Neural cell (in vitro differentiated cells): ENCODE results near the gene SLC25A13. TPM values are rescaled to one million over a fixed set of nuclear protein-coding genes. Genes with fewer than 3 reads are reported as not detected.

Experiments used
- H2AFZ ChIP-seq: fragments of 200-600, 300-800 bp; sonication (generic), shearing (Covaris generic); 2 replicates; pipeline ENCODE4 v1.6.0; 2014; ENCODE audit warnings: low read depth, mild to moderate bottlenecking, antibody characterized with exemption, low read length, moderate library complexity
- H3F3A ChIP-seq: fragments of 200-600 bp; shearing (Covaris generic); 2 replicates; pipeline ENCODE4 v1.6.1; 2016; ENCODE audit warnings: mild to moderate bottlenecking, moderate library complexity, mixed read lengths, antibody characterized with exemption, low read length; ENCODE audit not compliant: insufficient read depth, poor library complexity, severe bottlenecking
- H3K27ac ChIP-seq: fragments of 200-600, 300-800 bp; sonication (generic), shearing (Covaris generic); 2 replicates; pipeline ENCODE4 v1.5.1; 2014; ENCODE audit warnings: mild to moderate bottlenecking, low read length, moderate library complexity
- H3K27me3 ChIP-seq: fragments of 300-800, 200-600 bp; sonication (generic), shearing (Covaris generic); 2 replicates; pipeline ENCODE4 v1.6.0; 2014; ENCODE audit warnings: mild to moderate bottlenecking, low read depth, low read length, moderate library complexity; ENCODE audit not compliant: insufficient read depth
- H3K36me3 ChIP-seq: fragments of 300-800, 200-600 bp; sonication (generic), shearing (Covaris generic); 2 replicates; pipeline ENCODE4 v1.5.1; 2014; ENCODE audit warnings: mild to moderate bottlenecking, antibody characterized with exemption, low read length, moderate library complexity; ENCODE audit not compliant: insufficient read depth
- H3K4me2 ChIP-seq: fragments of 300-800, 200-600 bp; sonication (generic), shearing (Covaris generic); 2 replicates; pipeline ENCODE4 v1.6.0; 2014; ENCODE audit warnings: mild to moderate bottlenecking, low read length
- H3K4me3 ChIP-seq: fragments of 300-800, 200-600 bp; sonication (generic), shearing (Covaris generic); 2 replicates; pipeline ENCODE4 v1.5.1; 2014; ENCODE audit warnings: mild to moderate bottlenecking, low read length, moderate library complexity
- H3K79me2 ChIP-seq: fragments of 200-600 bp; shearing (Covaris generic); replicated peaks from 2 replicates; pipeline ENCODE4 v1.6.0; 2014; ENCODE audit warnings: mild to moderate bottlenecking, low read length, moderate library complexity; ENCODE audit not compliant: insufficient read depth
- H3K9ac ChIP-seq: fragments of 300-800, 200-600 bp; sonication (generic), shearing (Covaris generic); 2 replicates; pipeline ENCODE4 v1.6.1; 2016; ENCODE audit warnings: mild to moderate bottlenecking, low read length, mixed read lengths
- H3K9me2 ChIP-seq: fragments of 200-600 bp; shearing (Covaris generic); 2 replicates; pipeline ENCODE4 v1.6.1; 2016; ENCODE audit warnings: mild to moderate bottlenecking, low read length, mixed read lengths; ENCODE audit not compliant: insufficient read depth
- H3K9me3 ChIP-seq: fragments of 200-600, 300-800 bp; sonication (generic), shearing (Covaris generic); 2 replicates; pipeline ENCODE4 v1.6.1; 2016; ENCODE audit warnings: mild to moderate bottlenecking, mixed run types, low read length, moderate library complexity, mixed read lengths
- H4K20me1 ChIP-seq: fragments of 200-600 bp; shearing (Covaris generic); 2 replicates; pipeline ENCODE4 v1.6.1; 2016; ENCODE audit warnings: mild to moderate bottlenecking, mixed run types; ENCODE audit not compliant: insufficient read depth
- CTCF ChIP-seq: fragments of 450-650 bp; IDR thresholded peaks from 2 replicates; pipeline ENCODE4 v1.5.1; 2014; ENCODE audit warnings: antibody characterized with exemption, mild to moderate bottlenecking, moderate library complexity; ENCODE audit not compliant: poor library complexity, severe bottlenecking
- EP300 ChIP-seq: fragments of 450-650 bp; conservative IDR thresholded peaks from 2 replicates; pipeline ENCODE4 v1.6.1; 2014; ENCODE audit warnings: antibody characterized with exemption, mild to moderate bottlenecking, moderate library complexity; ENCODE audit not compliant: poor library complexity, severe bottlenecking
- MXI1 ChIP-seq: fragments of 450-650 bp; conservative IDR thresholded peaks from 2 replicates; pipeline ENCODE4 v1.6.1; 2014; ENCODE audit warnings: antibody characterized with exemption, mild to moderate bottlenecking; ENCODE audit not compliant: poor library complexity, severe bottlenecking
- POLR2AphosphoS5 ChIP-seq: IDR thresholded peaks from 2 replicates; pipeline ENCODE4 v1.6.1; 2012
- RAD21 ChIP-seq: fragments of 450-650 bp; conservative IDR thresholded peaks from 2 replicates; pipeline ENCODE4 v1.6.1; 2014; ENCODE audit warnings: antibody characterized with exemption, mild to moderate bottlenecking, moderate library complexity
- SMC3 ChIP-seq: fragments of 450-650 bp; conservative IDR thresholded peaks from 2 replicates; pipeline ENCODE4 v1.6.1; 2014; ENCODE audit warnings: antibody characterized with exemption, mild to moderate bottlenecking, moderate library complexity; ENCODE audit not compliant: poor library complexity
- TAF1 ChIP-seq: IDR thresholded peaks from 2 replicates; pipeline ENCODE4 v1.6.1; 2012; ENCODE audit warnings: low read depth
- polyA plus RNA-seq: library from polyadenylated mRNA; depleted of rRNA; stranded (reverse); fragments of >200 nt; gene quantifications from 2 replicates; pipeline ENCODE4 v1.2.3, GENCODE V29; 2014
- TF ChIP-seq, protein P1 (sequence below): IDR thresholded peaks from 2 replicates; pipeline ENCODE4 v1.6.1; 2012; ENCODE audit warnings: borderline replicate concordance

Gene SLC25A13
- polyA plus RNA-seq, 1 donor from 2014 or later, result 20.2 TPM

- Histone ChIP-seq H3K27ac (no peak overlapping the region), H3K4me2 (no peak overlapping the region), H3K36me3 (no peaks in the 10 kb centered on the region), H3K9ac (no peak overlapping the region), H3K9me3 (no peaks in the 10 kb centered on the region), H2AFZ (no peak overlapping the region), H3K79me2 (peaks cover 5% of the 10 kb centered on the region), H3K27me3 (no peaks in the 10 kb centered on the region), H3K9me2 (no peaks in the 10 kb centered on the region), H4K20me1 (no peaks in the 10 kb centered on the region), H3K4me3 (no peak overlapping the region), H3F3A (no peaks in the 10 kb centered on the region)
- no peak for TF ChIP-seq CTCF
Observed at GRCh38 chr7:96179341-96179740, 142.6 kb downstream of the SLC25A13 start.

DNA sequence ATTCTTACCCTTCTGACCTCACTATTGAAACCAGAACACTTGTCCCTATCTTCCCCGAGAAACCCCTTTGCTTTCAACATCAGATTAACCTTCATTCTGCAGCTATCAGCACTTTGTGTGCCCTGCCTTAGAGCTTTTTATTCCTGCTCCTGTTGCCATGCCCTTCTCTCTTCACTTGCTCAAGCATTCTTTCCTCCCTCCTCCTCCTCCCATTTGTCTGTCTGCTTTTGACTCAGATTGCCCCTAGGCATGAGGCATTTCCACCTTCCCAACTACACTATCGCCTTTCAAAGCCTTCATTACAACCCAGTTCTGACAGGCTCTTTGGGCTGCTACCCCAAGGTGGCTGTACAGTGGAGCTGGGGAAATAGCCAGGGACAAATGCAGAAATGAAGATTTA lies 143.3 kb downstream of the SLC25A13 start:
- no peaks in the 10 kb centered on the region for H3F3A ChIP-seq
- no peak overlapping the region for H3K4me3 ChIP-seq
- no peak for TF ChIP-seq RAD21
- no peak overlapping the region for H3K9ac ChIP-seq
- peaks cover 5% of the 10 kb centered on the region for H3K79me2 ChIP-seq
- no peak overlapping the region for H3K27ac ChIP-seq
- H2AFZ ChIP-seq, result no peak overlapping the region
- H3K9me3 ChIP-seq, result no peaks in the 10 kb centered on the region
- no peaks in the 10 kb centered on the region for H3K27me3 ChIP-seq
- H4K20me1 ChIP-seq, result no peaks in the 10 kb centered on the region
- no peaks in the 10 kb centered on the region for H3K36me3 ChIP-seq
- H3K9me2 ChIP-seq, result no peaks in the 10 kb centered on the region
- H3K4me2 ChIP-seq, result no peak overlapping the region

DNA sequence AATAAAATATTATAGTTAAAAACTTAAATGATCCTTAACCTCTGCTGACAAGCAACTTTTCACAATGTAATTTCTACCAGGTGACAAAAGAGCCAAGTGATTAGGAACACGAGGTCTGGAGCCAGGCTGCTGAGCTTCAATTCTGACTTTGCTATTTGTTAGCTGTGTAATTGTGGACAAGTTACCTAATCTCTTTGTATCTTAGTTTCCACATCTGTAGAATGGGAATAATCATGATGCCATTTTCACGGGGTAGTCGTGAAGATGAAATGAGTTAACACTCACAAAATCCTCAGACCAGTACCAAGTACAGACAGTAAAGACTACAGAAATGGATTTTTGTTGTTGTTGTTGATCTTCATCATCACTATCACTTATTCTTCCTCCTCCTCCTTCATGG lies 144.5 kb downstream of the SLC25A13 start:
- no peak overlapping the region for H3K9ac ChIP-seq
- no peak overlapping the region for H3K4me2 ChIP-seq
- H3K27ac ChIP-seq, result no peak overlapping the region
- peaks cover 5% of the 10 kb centered on the region for H3K79me2 ChIP-seq
- H3K36me3 ChIP-seq, result no peaks in the 10 kb centered on the region
- H2AFZ ChIP-seq, result no peak overlapping the region
- H3K9me2 ChIP-seq, result no peaks in the 10 kb centered on the region
- H3F3A ChIP-seq, result no peaks in the 10 kb centered on the region
- no peaks in the 10 kb centered on the region for H3K27me3 ChIP-seq
- H3K4me3 ChIP-seq, result no peak overlapping the region
- no peaks in the 10 kb centered on the region for H3K9me3 ChIP-seq
- TF ChIP-seq, protein P1, sequence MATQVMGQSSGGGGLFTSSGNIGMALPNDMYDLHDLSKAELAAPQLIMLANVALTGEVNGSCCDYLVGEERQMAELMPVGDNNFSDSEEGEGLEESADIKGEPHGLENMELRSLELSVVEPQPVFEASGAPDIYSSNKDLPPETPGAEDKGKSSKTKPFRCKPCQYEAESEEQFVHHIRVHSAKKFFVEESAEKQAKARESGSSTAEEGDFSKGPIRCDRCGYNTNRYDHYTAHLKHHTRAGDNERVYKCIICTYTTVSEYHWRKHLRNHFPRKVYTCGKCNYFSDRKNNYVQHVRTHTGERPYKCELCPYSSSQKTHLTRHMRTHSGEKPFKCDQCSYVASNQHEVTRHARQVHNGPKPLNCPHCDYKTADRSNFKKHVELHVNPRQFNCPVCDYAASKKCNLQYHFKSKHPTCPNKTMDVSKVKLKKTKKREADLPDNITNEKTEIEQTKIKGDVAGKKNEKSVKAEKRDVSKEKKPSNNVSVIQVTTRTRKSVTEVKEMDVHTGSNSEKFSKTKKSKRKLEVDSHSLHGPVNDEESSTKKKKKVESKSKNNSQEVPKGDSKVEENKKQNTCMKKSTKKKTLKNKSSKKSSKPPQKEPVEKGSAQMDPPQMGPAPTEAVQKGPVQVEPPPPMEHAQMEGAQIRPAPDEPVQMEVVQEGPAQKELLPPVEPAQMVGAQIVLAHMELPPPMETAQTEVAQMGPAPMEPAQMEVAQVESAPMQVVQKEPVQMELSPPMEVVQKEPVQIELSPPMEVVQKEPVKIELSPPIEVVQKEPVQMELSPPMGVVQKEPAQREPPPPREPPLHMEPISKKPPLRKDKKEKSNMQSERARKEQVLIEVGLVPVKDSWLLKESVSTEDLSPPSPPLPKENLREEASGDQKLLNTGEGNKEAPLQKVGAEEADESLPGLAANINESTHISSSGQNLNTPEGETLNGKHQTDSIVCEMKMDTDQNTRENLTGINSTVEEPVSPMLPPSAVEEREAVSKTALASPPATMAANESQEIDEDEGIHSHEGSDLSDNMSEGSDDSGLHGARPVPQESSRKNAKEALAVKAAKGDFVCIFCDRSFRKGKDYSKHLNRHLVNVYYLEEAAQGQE, result no peak
- no peak for TF ChIP-seq CTCF
- TF ChIP-seq EP300, result no peak
- TF ChIP-seq SMC3, result no peak
- no peak for TF ChIP-seq MXI1
- TF ChIP-seq POLR2AphosphoS5, result no peak
- no peak for TF ChIP-seq TAF1
- TF ChIP-seq RAD21, result no peak
- H4K20me1 ChIP-seq, result no peaks in the 10 kb centered on the region
